IgD-negative memory B cell (primary cell): ENCODE results near the gene ZYX. TPM values are rescaled to one million over a fixed set of nuclear protein-coding genes. Genes with fewer than 3 reads are reported as not detected.

Experiments used
- H3K27ac Mint-ChIP-seq, 3 donors: one replicate each; pipeline ENCODE4 v1.8.0; 2020 to 2022; ENCODE audit warnings: mild to moderate bottlenecking in 3 of 3, mixed read lengths in 3 of 3, moderate library complexity in 1 of 3
- H3K27me3 Mint-ChIP-seq: one replicate; pipeline ENCODE4 v1.8.0; 2021; ENCODE audit warnings: mixed read lengths
- H3K36me3 Mint-ChIP-seq: one replicate; pipeline ENCODE4 v1.8.0; 2020; ENCODE audit warnings: mild to moderate bottlenecking, mixed read lengths
- H3K4me1 Mint-ChIP-seq, 3 donors: one replicate each; pipeline ENCODE4 v1.8.0; 2020 to 2022; ENCODE audit warnings: mixed read lengths in 3 of 3, mild to moderate bottlenecking in 1 of 3
- H3K4me3 Mint-ChIP-seq, 4 donors: one replicate each; pipeline ENCODE4 v1.8.0; 2020 to 2022; ENCODE audit warnings: mild to moderate bottlenecking in 4 of 4, mixed read lengths in 4 of 4, moderate library complexity in 3 of 4
- H3K9me3 Mint-ChIP-seq, 3 donors: one replicate each; pipeline ENCODE4 v1.8.0; 2020 to 2021; ENCODE audit warnings: mixed read lengths in 3 of 3, mild to moderate bottlenecking in 1 of 3
- polyA plus RNA-seq: library from polyadenylated mRNA; unstranded; fragments of 300-500 nt; fragmentation: Illumina TruSeq; gene quantifications from one replicate; pipeline ENCODE4 v1.2.3, GENCODE V29; 2021

ZYX gene
- polyA plus RNA-seq, 1 donor from 2014 or later = 51.3 TPM

DNA sequence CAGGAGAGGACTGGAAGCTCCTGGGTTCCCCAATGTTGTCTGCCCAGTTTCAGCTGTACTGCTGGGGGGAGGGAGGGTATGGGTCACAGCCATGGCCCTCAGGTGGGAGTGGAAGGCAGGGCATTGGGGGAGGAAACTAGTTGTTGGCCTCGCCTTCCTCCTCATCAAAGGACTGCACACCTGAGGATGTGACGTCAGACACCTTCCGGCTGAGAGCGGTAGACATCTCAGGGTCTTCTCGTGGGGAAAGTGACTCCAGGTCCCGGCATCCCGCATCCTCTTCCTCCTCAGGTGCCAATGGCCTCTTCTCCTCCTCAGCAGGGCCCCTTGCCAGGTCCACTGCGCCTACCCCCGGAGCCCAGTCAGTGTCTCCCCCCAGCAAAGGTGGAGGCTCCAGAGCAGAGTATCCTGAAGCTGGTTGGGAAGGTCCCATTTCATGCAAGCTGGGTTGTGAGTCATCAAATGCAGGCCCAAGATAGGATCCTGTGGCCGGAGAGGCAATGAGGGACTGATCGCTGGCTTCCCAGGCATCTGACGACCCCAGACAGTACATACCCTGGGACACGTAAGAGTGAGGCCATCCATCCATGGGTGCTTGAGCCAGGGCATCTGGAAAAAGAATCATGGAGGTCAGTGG is 24.6 kb upstream of the ZYX start:
- Mint-ChIP-seq H3K36me3 (no peaks in the 10 kb centered on the region), H3K4me3 (no peak overlapping the region), H3K27me3 (peaks cover 14% of the 10 kb centered on the region), H3K4me1 (peaks cover 0 to 3% (median 0%) of the 10 kb centered on the region in 3 donors), H3K27ac (no peak overlapping the region), H3K9me3 (peaks cover 0 to 6% (median 0%) of the 10 kb centered on the region in 3 donors)

DNA sequence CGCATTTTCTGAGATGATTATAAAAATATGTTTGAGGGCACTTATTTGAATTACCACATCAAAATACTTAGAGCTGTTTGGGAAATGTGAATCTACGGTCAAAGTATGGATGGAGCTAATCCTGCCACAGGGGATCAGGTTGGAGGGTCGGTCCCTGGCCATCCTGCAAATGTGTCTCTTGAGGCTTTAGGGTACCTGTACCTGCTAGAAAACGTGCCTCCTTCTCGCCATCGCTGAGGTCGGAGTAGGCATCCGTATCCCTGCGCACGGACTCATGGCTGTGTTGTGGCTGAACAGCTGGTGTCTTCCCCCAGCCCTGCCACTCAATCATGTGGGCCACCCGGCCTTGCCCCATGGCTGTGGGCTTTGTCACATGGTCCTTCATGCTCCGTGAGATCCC is 22.5 kb upstream of the ZYX start:
- H3K4me3 Mint-ChIP-seq = no peak overlapping the region

DNA sequence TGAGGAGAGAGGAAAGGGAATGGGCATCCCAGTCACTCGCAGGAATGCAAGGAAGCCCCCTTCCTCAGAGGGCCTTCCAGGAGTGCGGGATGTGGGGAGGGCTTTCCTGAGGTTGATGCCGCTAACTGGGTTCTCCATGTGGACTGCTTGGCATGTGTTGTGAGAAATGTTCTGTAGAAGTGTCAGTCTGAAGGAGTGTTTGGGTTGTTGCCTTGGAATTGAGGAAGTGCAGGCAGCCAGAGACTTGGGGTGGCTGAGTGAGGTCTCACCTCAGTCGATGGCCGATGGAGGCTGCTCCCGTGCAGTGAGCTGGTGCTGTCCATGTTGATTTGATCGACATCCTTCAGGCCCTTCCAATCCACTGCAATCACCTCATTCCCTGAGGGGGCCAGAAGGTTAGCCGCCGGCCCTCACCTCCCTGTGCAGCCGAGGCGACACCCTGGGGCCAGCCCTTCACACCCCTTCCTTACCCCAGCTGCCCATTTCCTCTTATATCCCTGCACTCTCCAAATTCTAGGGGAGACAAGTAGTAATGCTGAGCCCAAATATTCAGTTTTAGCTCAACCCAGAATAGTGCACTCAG is 21.3 kb upstream of the ZYX start:
- Mint-ChIP-seq H3K9me3 (peaks cover 0 to 2% (median 0%) of the 10 kb centered on the region in 3 donors), H3K4me3 (peak overlapping the region in 2 of 4 donors; percentile 56 to 57), H3K4me1 (peaks cover 0 to 2% (median 0%) of the 10 kb centered on the region in 3 donors), H3K27ac (no peak overlapping the region), H3K36me3 (peaks cover under 1% of the 10 kb centered on the region), H3K27me3 (peaks cover 28% of the 10 kb centered on the region)

More for the DNA sequence above, 22.5 kb upstream of the ZYX start:
- no peak overlapping the region for H3K27ac Mint-ChIP-seq
- H3K36me3 Mint-ChIP-seq = no peaks in the 10 kb centered on the region
- peaks cover 0 to 2% (median 2%) of the 10 kb centered on the region in 3 donors for H3K4me1 Mint-ChIP-seq
- peaks cover 0 to 2% (median 0%) of the 10 kb centered on the region in 3 donors for H3K9me3 Mint-ChIP-seq
- H3K27me3 Mint-ChIP-seq = peaks cover 21% of the 10 kb centered on the region

- peaks cover 0 to 2% (median 0%) of the 10 kb centered on the region in 3 donors for H3K4me1 Mint-ChIP-seq
- peak overlapping the region in 3 of 4 donors; percentile 57 to 89 (median 85) for H3K4me3 Mint-ChIP-seq
- H3K27me3 Mint-ChIP-seq = peaks cover 34% of the 10 kb centered on the region
- H3K27ac Mint-ChIP-seq = peak overlapping the region in 1 of 3 donors; percentile 8
- H3K36me3 Mint-ChIP-seq = peaks cover 1% of the 10 kb centered on the region
- H3K9me3 Mint-ChIP-seq = peaks cover 0 to 4% (median 0%) of the 10 kb centered on the region in 3 donors
Observed at GRCh38 chr7:143360788-143361551, 20.2 kb upstream of the ZYX start.

GRCh38 chr7:143361552-143362130 is 19.5 kb upstream of the ZYX start:
- H3K27ac Mint-ChIP-seq = no peak overlapping the region
- peaks cover 1% of the 10 kb centered on the region for H3K36me3 Mint-ChIP-seq
- H3K9me3 Mint-ChIP-seq = peaks cover 0 to 4% (median 0%) of the 10 kb centered on the region in 3 donors
- peak overlapping the region in 3 of 4 donors; percentile 83 to 93 (median 92) for H3K4me3 Mint-ChIP-seq
- peaks cover 37% of the 10 kb centered on the region for H3K27me3 Mint-ChIP-seq
- peaks cover 0 to 2% (median 0%) of the 10 kb centered on the region in 3 donors for H3K4me1 Mint-ChIP-seq

- Mint-ChIP-seq H3K27me3 (peaks cover 41% of the 10 kb centered on the region), H3K27ac (no peak within 1 kb of the TSS), H3K9me3 (peaks cover 0 to 4% (median 0%) of the 10 kb centered on the region in 3 donors), H3K4me3 (peak within 1 kb of the TSS; percentile 48 to 93 (median 88)), H3K4me1 (peaks cover 0 to 2% (median 0%) of the 10 kb centered on the region in 3 donors), H3K36me3 (peaks cover 1% of the 10 kb centered on the region)
Observed at GRCh38 chr7:143362131-143363015, 18.8 kb upstream of the ZYX start, which contains the start of gene FAM131B. Gene FAM131B, minus strand, starts transcription at chr7:143362713. Its CDS starts 110 bp downstream, at chr7:143362603.

- peaks cover 0 to 2% (median 0%) of the 10 kb centered on the region in 3 donors for H3K4me1 Mint-ChIP-seq
- H3K27ac Mint-ChIP-seq = no peak overlapping the region
- peak overlapping the region; percentile 48 to 85 (median 76) for H3K4me3 Mint-ChIP-seq
- peaks cover 1% of the 10 kb centered on the region for H3K36me3 Mint-ChIP-seq
- H3K9me3 Mint-ChIP-seq = peaks cover 0 to 4% (median 0%) of the 10 kb centered on the region in 3 donors
- H3K27me3 Mint-ChIP-seq = peaks cover 41% of the 10 kb centered on the region
Observed at GRCh38 chr7:143363016-143363937, 17.9 kb upstream of the ZYX start.

DNA sequence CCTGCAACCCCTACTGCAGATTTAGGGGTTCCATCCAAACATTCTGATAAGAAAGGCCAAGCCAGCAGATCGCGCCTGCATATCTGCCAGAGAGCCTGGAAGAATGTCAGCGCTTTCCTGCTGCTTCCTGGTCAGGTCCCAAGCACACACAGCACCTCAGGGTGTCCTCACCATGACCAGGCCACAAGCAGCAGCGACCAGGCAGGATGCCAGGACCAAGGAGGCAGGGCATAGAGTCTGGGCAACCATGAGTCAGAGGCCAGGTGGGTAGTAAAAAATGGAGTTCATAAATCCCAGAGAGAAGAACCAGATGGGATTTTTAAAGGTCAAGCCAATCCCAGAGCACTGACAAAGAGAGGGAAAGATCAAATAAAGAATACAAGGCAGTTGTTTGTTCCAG is 13.2 kb upstream of the ZYX start:
- H3K36me3 Mint-ChIP-seq = peaks cover 1% of the 10 kb centered on the region

DNA sequence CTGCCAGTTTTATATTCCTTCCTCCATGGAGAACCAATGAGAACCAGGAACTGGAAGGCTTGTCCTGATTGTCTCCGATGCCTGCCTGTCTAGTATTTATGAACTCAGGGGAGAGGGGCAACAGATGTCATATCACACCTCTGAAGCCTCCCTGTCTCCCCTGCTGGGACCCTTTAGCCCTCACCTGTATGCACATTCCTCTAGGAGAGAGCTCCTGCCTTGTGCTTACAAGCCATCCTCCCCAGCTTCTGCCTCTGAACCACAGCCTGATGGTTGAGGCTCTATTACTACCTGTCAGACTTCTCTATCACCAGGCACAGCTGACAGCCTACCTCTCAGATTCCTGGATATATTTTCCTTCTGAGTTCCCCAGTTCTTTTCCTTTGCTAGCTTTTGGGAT is 12.8 kb upstream of the ZYX start:
- H3K4me3 Mint-ChIP-seq = no peak overlapping the region
- H3K27me3 Mint-ChIP-seq = peaks cover 31% of the 10 kb centered on the region
- H3K27ac Mint-ChIP-seq = no peak overlapping the region
- peaks cover 6 to 10% (median 7%) of the 10 kb centered on the region in 3 donors for H3K4me1 Mint-ChIP-seq
- peaks cover 1% of the 10 kb centered on the region for H3K36me3 Mint-ChIP-seq
- peaks cover 0 to 2% (median 0%) of the 10 kb centered on the region in 3 donors for H3K9me3 Mint-ChIP-seq

More for the DNA sequence above, 13.2 kb upstream of the ZYX start:
- peaks cover 35% of the 10 kb centered on the region for H3K27me3 Mint-ChIP-seq
- peaks cover 0 to 2% (median 0%) of the 10 kb centered on the region in 3 donors for H3K9me3 Mint-ChIP-seq
- H3K4me1 Mint-ChIP-seq = peaks cover 6 to 10% (median 7%) of the 10 kb centered on the region in 3 donors
- no peak overlapping the region for H3K27ac Mint-ChIP-seq
- no peak overlapping the region for H3K4me3 Mint-ChIP-seq

DNA sequence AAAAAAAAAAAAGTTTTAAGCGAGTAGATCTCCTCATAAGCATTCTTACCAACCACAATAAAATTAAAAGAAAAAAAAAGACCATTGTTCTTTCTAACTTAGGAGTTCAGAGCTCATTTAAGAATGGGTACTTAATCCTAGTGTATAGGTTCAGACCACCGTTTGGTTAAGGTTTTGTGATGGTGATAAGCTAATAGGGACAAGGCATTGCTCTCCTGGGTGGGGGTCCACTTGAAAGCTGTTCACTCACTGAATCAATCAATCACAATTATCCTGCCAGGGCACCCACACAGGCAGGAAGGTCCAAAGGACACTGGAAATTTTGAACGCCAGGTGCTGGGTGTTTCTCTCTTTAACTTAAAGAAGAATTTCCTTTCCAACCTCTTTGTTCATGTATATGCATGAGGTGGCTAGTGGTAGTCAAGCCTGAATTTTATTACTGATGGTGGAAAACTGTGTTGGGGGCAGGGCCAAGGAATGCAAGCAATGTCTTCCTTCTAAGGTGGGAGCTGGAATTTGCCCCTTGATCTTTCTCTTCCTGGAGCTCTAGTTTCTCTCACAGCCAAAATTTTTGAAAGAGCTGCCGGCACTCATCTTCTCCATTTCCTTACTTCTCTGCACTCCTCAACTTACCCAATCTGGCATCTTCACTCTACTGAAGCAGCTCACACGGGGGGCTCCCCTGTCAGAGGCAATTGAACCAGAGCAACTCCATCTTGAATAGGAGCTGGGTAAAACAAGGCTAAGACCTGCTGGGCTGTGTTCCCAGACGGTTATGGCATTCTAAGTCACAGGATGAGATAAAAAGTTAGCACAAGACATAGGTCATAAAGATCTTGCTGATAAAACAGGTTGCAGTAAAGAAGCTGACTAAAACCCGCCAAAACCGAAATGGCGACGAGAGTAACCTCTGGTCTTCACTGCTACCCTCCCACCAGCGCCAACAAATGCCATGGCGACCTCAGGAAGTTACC is 11.2 kb upstream of the ZYX start:
- H3K4me1 Mint-ChIP-seq = peaks cover 16 to 19% (median 18%) of the 10 kb centered on the region in 3 donors
- H3K9me3 Mint-ChIP-seq = peaks cover 0 to 2% (median 0%) of the 10 kb centered on the region in 3 donors
- H3K27me3 Mint-ChIP-seq = peaks cover 17% of the 10 kb centered on the region
- H3K27ac Mint-ChIP-seq = no peak overlapping the region
- peaks cover under 1% of the 10 kb centered on the region for H3K36me3 Mint-ChIP-seq
- H3K4me3 Mint-ChIP-seq = no peak overlapping the region

DNA sequence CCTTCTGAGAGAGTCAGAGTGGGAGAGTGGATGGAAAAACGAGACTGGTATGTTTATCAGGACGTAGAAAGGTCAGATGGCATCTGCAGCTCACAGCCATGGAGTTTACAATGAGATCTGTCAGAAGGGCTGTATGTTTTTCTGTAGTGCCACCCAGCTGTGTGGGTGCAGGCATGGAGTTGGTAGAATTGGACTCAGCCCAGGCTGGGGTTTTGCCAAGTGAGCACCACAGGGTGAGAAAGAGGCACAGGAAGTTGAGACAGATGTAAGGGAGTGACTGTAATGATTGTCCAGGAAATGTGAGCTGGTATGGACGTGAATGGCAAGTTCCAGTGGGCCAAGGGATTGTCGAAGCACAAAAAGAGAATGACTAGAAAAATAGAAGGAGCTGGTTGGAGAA is 9.1 kb upstream of the ZYX start:
- no peaks in the 10 kb centered on the region for H3K9me3 Mint-ChIP-seq

GRCh38 chr7:143373255-143373794 is 7.8 kb upstream of the ZYX start:
- Mint-ChIP-seq H3K36me3 (no peaks in the 10 kb centered on the region), H3K4me1 (peaks cover 22 to 37% (median 30%) of the 10 kb centered on the region in 3 donors), H3K9me3 (no peaks in the 10 kb centered on the region), H3K27me3 (peaks cover 4% of the 10 kb centered on the region), H3K4me3 (no peak overlapping the region), H3K27ac (no peak overlapping the region)

More for the DNA sequence above, 9.1 kb upstream of the ZYX start:
- Mint-ChIP-seq H3K27ac (peak overlapping the region in 1 of 3 donors; percentile 28), H3K4me1 (peaks cover 22 to 32% (median 30%) of the 10 kb centered on the region in 3 donors), H3K4me3 (peak overlapping the region in 2 of 4 donors; percentile 42 to 85), H3K27me3 (peaks cover 4% of the 10 kb centered on the region), H3K36me3 (no peaks in the 10 kb centered on the region)
